ENCODE results near the gene TMEM235. TPM values are rescaled to one million over a fixed set of nuclear protein-coding genes. Genes with fewer than 3 reads are reported as not detected.

TMEM235 gene
- total and polyA plus RNA-seq, 4 donors: 0.02 TPM; not detected in 3

- Histone ChIP-seq H3K4me3 (ENCODE audit: low read depth in 1 of 3, low read length in 3 of 3) (no peak overlapping the region), H3K9me3 (ENCODE audit: control insufficient read depth in 4 of 4, low read length in 3 of 4) (no peaks in the 10 kb centered on the region), H3K9ac (ENCODE audit: low read depth in 1 of 2, low read length in 2 of 2) (no peak overlapping the region), H3K36me3 (ENCODE audit: control insufficient read depth in 4 of 4, insufficient read depth in 3 of 4, low read depth in 1 of 4, low read length in 3 of 4) (no peaks in the 10 kb centered on the region), H3K27me3 (ENCODE audit: control insufficient read depth in 4 of 4, insufficient read depth in 4 of 4, low read length in 3 of 4) (no peaks in the 10 kb centered on the region), H3K4me1 (ENCODE audit: control insufficient read depth in 4 of 4, insufficient read depth in 4 of 4, low read length in 3 of 4) (peaks cover 10 to 24% (median 18%) of the 10 kb centered on the region in 4 donors), H3K27ac (ENCODE audit: low read depth in 1 of 2, low read length in 2 of 2) (no peak overlapping the region)
- DNase-seq (ENCODE audit: low spot score): no peak
- TF ChIP-seq SP1 (IDR thresholded peaks at IDR 0.05) (no peak), TAF1 (conservative IDR thresholded peaks at IDR 0.05) (no peak), NR2F2 (IDR thresholded peaks at IDR 0.05) (no peak), CTCF (IDR thresholded peaks at IDR 0.05; ENCODE audit: low read depth, low read length, missing input control) (no peak), RXRA (IDR thresholded peaks at IDR 0.05) (no peak), YY1 (IDR thresholded peaks at IDR 0.05) (no peak), FOXA2 (IDR thresholded peaks at IDR 0.05) (no peak), ZBTB33 (IDR thresholded peaks at IDR 0.05) (no peak), FOXA1 (IDR thresholded peaks at IDR 0.05) (no peak), JUND (IDR thresholded peaks at IDR 0.05) (no peak), RAD21 (IDR thresholded peaks at IDR 0.05) (no peak), HNF4G (IDR thresholded peaks at IDR 0.05) (no peak), HNF4A (conservative IDR thresholded peaks at IDR 0.05) (no peak)
- 83% methylated on average over 8 of the region's 8 CpGs for WGBS
Measured at GRCh38 chr17:78269955-78270381, 38.5 kb downstream of the TMEM235 start.

GRCh38 chr17:78271419-78272170, 40.2 kb downstream of the TMEM235 start:
- Histone ChIP-seq H3K9me3 (ENCODE audit: control insufficient read depth in 4 of 4, low read length in 3 of 4) (no peaks in the 10 kb centered on the region), H3K9ac (ENCODE audit: low read depth in 1 of 2, low read length in 2 of 2) (no peak overlapping the region), H3K4me1 (ENCODE audit: control insufficient read depth in 4 of 4, insufficient read depth in 4 of 4, low read length in 3 of 4) (peaks cover 0 to 20% (median 4%) of the 10 kb centered on the region in 4 donors), H3K4me3 (ENCODE audit: low read depth in 1 of 3, low read length in 3 of 3) (no peak overlapping the region), H3K36me3 (ENCODE audit: control insufficient read depth in 4 of 4, insufficient read depth in 3 of 4, low read depth in 1 of 4, low read length in 3 of 4) (no peaks in the 10 kb centered on the region), H3K27ac (ENCODE audit: low read depth in 1 of 2, low read length in 2 of 2) (no peak overlapping the region), H3K27me3 (ENCODE audit: control insufficient read depth in 4 of 4, insufficient read depth in 4 of 4, low read length in 3 of 4) (no peaks in the 10 kb centered on the region)
- DNase-seq (ENCODE audit: low spot score): no peak
- TF ChIP-seq SP1 (IDR thresholded peaks at IDR 0.05) (no peak), EGR1 (IDR thresholded peaks at IDR 0.05; ENCODE audit: low read depth in 2 of 2) (no peak), CTCF (IDR thresholded peaks at IDR 0.05; ENCODE audit: low read depth, low read length, missing input control) (no peak), TAF1 (conservative IDR thresholded peaks at IDR 0.05) (no peak), REST (IDR thresholded peaks at IDR 0.05) (no peak), GABPA (IDR thresholded peaks at IDR 0.05 in 1 of 2, conservative IDR thresholded peaks at IDR 0.05 in 1 of 2) (no peak), HNF4A (conservative IDR thresholded peaks at IDR 0.05) (no peak), ZBTB33 (IDR thresholded peaks at IDR 0.05) (no peak), MAX (IDR thresholded peaks at IDR 0.05) (no peak), JUND (IDR thresholded peaks at IDR 0.05) (no peak), ATF3 (IDR thresholded peaks at IDR 0.05) (no peak), RAD21 (IDR thresholded peaks at IDR 0.05) (no peak), FOXA2 (IDR thresholded peaks at IDR 0.05) (no peak), HNF4G (IDR thresholded peaks at IDR 0.05) (no peak), FOXA1 (IDR thresholded peaks at IDR 0.05) (no peak)
- 59% methylated on average over 12 of the region's 12 CpGs for WGBS

Data from liver (tissue), 9 donors.